PC-9 (cell line): Measurements from ENCODE around the gene CHKA. TPM values are rescaled to one million over a fixed set of nuclear protein-coding genes. Genes with fewer than 3 reads are reported as not detected.

Experiments used
- BruUV-seq: library from RNA; stranded (reverse); fragments of 400-500 nt; replicated peaks from 2 replicates; lab custom pipeline; 2021; lab: Mats Ljungman, UMichigan
- CTCF ChIA-PET: fragments of 300-600 bp; sonication (Branson Sonifier 250); formaldehyde crosslinking; loops from one replicate; lab custom pipeline; 2022; ENCODE audit warnings: antibody characterized with exemption; lab: Charles Lee
- POLR2A ChIA-PET: fragments of 300-600 bp; sonication (Branson Sonifier 250); formaldehyde crosslinking; loops from one replicate; lab custom pipeline; 2022; ENCODE audit warnings: antibody characterized with exemption; ENCODE audit not compliant: unreplicated experiment; lab: Charles Lee
- DNase-seq, 2 experiments: peaks; one replicate each; pipeline versions ENCODE4 v3.0.0 to v3.0.0-alpha.2; 2015 to 2022; ENCODE audit warnings: mixed read lengths in 1 of 2
- H2AFZ ChIP-seq: fragments of 200-600 bp; sonication (generic); 2 replicates; pipeline ENCODE4 v1.8.1; 2017; ENCODE audit warnings: antibody characterized with exemption
- H3F3A ChIP-seq: fragments of 200-600 bp; sonication (generic); 2 replicates; pipeline ENCODE4 v1.8.1; 2017; ENCODE audit warnings: antibody characterized with exemption, mild to moderate bottlenecking, low read depth; ENCODE audit not compliant: insufficient read depth
- H3K27ac ChIP-seq: fragments of 200-600 bp; sonication (generic); 2 replicates; pipeline ENCODE4 v1.6.1; 2016; ENCODE audit warnings: mixed run types
- H3K27me3 ChIP-seq: fragments of 200-600 bp; sonication (generic); 2 replicates; pipeline ENCODE4 v1.6.1; 2016; ENCODE audit warnings: low read depth, mixed run types; ENCODE audit not compliant: insufficient read depth
- H3K36me3 ChIP-seq: fragments of 200-600 bp; sonication (generic); 2 replicates; pipeline ENCODE4 v1.6.1; 2016; ENCODE audit warnings: low read depth, mixed run types
- H3K4me1 ChIP-seq: fragments of 200-600 bp; sonication (generic); replicated peaks from 2 replicates; pipeline ENCODE4 v1.6.1; 2016; ENCODE audit warnings: mixed run types; ENCODE audit not compliant: insufficient read depth
- H3K4me2 ChIP-seq: fragments of 200-600 bp; sonication (generic); 2 replicates; pipeline ENCODE4 v1.6.1; 2017; ENCODE audit warnings: mixed run types
- H3K4me3 ChIP-seq: fragments of 200-600 bp; sonication (generic); 2 replicates; pipeline ENCODE4 v1.6.1; 2016; ENCODE audit warnings: mixed run types
- H3K79me2 ChIP-seq: fragments of 200-600 bp; sonication (generic); 2 replicates; pipeline ENCODE4 v1.6.1; 2017; ENCODE audit warnings: low read depth, mixed run types
- H3K9me2 ChIP-seq: fragments of 200-600 bp; sonication (generic); 2 replicates; pipeline ENCODE4 v1.8.1; 2017; ENCODE audit warnings: mild to moderate bottlenecking; ENCODE audit not compliant: insufficient read depth
- H3K9me3 ChIP-seq: fragments of 200-600 bp; sonication (generic); 2 replicates; pipeline ENCODE4 v1.8.1; 2016; ENCODE audit warnings: low read depth; ENCODE audit not compliant: insufficient read depth
- H4K20me1 ChIP-seq: fragments of 200-600 bp; sonication (generic); 2 replicates; pipeline ENCODE4 v1.8.1; 2017; ENCODE audit not compliant: insufficient read depth
- EZH2 ChIP-seq: fragments of 200-600 bp; sonication (generic); IDR thresholded peaks from 2 replicates; pipeline ENCODE4 v1.8.0; 2017; ENCODE audit warnings: antibody characterized with exemption, low read depth
- intact Hi-C: fragments of 100-400 bp; cut with micrococcal nuclease; formaldehyde crosslinking; loops from one replicate; pipeline ENCODE4 v1.10.0; 2022; ENCODE audit not compliant: unreplicated experiment
- total RNA-seq: library from RNA; stranded (reverse); gene quantifications from 2 replicates; pipeline ENCODE4 v1.2.3, GENCODE V29; 2021
- TF ChIP-seq, protein P1 (sequence below): fragments of 200-600 bp; sonication (generic); conservative IDR thresholded peaks from 2 replicates; pipeline ENCODE4 v1.6.1; 2017; ENCODE audit warnings: mixed run types, antibody characterized with exemption, mild to moderate bottlenecking, moderate library complexity

The CHKA gene
- total RNA-seq, 1 experiment from 2014 or later, result 90.5 TPM

DNA sequence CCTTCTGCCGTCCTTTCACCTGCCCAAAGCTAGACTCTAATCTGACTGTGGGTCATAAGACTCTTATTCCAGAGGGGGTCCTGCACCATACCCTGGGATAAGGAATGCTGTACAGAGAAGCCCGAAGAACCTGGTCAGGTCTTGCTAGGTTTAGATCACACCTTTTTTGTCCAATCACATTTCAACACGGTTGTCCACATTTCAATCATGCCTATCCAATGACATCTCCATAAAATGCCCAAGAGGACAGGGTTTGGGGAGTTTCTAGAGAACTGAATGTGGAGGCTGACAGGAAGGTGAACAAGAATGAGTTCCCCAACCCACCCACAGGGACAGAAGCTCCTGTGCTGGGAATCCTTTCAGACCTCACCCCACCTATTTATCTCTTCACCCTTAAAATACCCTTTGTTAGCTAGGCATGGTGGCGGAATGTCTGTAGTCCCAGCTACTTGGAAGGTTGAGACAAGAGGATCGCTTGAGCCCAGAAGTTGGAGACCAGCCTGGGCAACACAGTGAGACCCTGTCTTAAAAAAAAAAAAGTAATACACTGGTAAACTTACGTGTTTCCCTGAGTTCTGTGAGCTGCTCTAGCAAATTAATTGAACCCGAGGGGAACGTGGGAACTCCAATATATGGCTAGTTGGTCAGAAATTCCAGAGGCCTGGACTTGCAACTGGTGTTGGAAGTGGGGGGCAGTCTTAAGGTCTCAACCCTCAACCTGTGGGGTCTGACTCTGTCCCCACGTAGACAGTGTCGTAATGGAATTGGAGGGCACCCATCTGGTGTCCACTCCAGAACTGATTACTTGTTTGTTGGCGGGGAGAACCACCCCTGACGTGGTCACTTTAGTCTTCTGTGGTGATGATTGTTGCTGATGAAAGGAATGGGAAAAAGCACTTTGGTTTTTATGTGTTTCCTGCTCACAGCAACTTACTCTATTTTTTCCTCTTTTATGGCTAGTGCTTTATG is 64.6 kb downstream of the CHKA start:
- TF ChIP-seq EZH2, result no peak
- TF ChIP-seq, protein P1, sequence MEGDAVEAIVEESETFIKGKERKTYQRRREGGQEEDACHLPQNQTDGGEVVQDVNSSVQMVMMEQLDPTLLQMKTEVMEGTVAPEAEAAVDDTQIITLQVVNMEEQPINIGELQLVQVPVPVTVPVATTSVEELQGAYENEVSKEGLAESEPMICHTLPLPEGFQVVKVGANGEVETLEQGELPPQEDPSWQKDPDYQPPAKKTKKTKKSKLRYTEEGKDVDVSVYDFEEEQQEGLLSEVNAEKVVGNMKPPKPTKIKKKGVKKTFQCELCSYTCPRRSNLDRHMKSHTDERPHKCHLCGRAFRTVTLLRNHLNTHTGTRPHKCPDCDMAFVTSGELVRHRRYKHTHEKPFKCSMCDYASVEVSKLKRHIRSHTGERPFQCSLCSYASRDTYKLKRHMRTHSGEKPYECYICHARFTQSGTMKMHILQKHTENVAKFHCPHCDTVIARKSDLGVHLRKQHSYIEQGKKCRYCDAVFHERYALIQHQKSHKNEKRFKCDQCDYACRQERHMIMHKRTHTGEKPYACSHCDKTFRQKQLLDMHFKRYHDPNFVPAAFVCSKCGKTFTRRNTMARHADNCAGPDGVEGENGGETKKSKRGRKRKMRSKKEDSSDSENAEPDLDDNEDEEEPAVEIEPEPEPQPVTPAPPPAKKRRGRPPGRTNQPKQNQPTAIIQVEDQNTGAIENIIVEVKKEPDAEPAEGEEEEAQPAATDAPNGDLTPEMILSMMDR, result no peak
- H3K27me3 ChIP-seq, result no peaks in the 10 kb centered on the region
- H3K4me2 ChIP-seq, result no peak overlapping the region
- no TSS peak for BruUV-seq
- peaks cover 25% of the 10 kb centered on the region for H3K36me3 ChIP-seq
- H3K4me1 ChIP-seq, result no peaks in the 10 kb centered on the region
- intact Hi-C loops, result no loop called here
- POLR2A ChIA-PET, result no interaction called here
- no peak overlapping the region for H2AFZ ChIP-seq
- H3K27ac ChIP-seq, result no peak overlapping the region
- CTCF ChIA-PET, result no interaction called here
- H3K79me2 ChIP-seq, result no peaks in the 10 kb centered on the region
- H3F3A ChIP-seq, result peaks cover 89% of the 10 kb centered on the region
- H3K4me3 ChIP-seq, result no peak overlapping the region
- DNase-seq, result no peak
- peaks cover 14% of the 10 kb centered on the region for H4K20me1 ChIP-seq
- no peaks in the 10 kb centered on the region for H3K9me2 ChIP-seq
- H3K9me3 ChIP-seq, result no peaks in the 10 kb centered on the region

DNA sequence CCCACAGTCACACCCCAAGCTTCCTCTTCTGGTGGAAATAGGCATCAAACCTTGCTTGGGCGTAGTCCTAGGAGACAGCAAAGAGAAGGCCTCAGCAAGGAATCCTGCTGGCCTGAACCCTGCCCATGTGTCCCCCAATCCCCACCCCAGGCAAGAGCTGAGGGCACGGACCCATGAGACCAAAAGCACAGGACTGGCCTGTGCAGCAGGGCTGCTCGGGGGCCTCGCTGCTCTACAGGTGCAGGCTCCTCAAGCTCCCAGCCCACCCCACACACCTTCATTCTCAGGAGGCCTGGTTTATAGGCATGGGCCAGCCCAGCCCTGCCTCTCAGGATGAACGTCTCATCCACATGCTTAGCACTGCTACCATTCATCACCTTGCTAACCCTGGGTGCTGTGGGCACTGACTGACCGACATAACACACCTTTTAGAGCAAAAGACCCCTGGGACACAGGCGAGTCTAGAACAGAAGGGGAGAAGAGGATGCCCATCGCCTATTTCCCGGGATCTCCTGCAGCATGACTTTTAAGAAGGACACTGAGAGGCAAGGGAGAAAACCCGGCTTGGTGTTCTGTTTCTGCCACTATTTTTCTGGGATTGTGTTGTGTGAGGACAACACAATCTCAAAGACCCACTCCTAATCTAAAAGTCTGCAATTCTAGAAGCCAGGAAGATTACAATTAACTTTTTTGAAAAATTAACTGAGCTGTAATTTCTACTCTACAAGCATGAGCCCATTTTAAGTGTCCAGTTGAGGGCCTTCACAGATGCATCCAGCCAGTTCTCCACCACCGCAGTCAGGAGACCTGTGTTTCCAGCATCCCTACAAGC is 67.0 kb downstream of the CHKA start:
- Histone ChIP-seq H3K4me3 (no peak overlapping the region), H3K27me3 (no peaks in the 10 kb centered on the region), H3K27ac (no peak overlapping the region), H3F3A (peaks cover 79% of the 10 kb centered on the region), H3K9me2 (no peaks in the 10 kb centered on the region), H2AFZ (no peak overlapping the region), H3K79me2 (no peaks in the 10 kb centered on the region), H3K4me2 (no peak overlapping the region), H3K9me3 (no peaks in the 10 kb centered on the region), H3K36me3 (peaks cover 17% of the 10 kb centered on the region; the same call in 1 of the 2 replicates), H3K4me1 (no peaks in the 10 kb centered on the region), H4K20me1 (peaks cover 19% of the 10 kb centered on the region)
- CTCF ChIA-PET, result no interaction called here
- TF ChIP-seq EZH2, result no peak
- TF ChIP-seq, protein P1, result no peak
- no TSS peak for BruUV-seq
- intact Hi-C loops, result no loop called here
- DNase-seq, result no peak
- POLR2A ChIA-PET, result interaction anchor here (0.6 to 0.7 kb wide), 2 partner anchors 11 to 39 kb away, joined by 3 read pairs; no protein-coding TSS in a partner anchor

DNA sequence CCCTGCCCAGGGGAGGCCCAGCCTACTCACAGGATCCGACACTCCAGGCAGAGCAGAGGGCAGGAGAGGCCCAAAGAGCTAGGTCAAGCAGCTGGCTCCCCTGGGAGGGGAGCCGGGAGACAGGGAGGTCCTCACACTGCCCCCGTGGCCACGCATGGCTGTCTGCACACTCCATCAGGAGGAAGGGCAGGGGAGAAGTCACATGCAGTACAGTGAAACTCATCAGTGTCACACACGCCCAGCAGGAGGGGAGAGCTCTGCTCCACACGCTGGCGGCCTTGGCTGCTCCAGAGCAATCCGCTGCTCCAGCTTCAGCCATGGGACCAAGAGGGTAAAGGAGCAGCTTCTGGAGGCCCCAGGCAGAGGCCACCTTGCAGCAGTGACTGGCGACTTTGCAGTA is 68.1 kb downstream of the CHKA start:
- H3K4me3 ChIP-seq, result no peak overlapping the region
- POLR2A ChIA-PET, result no interaction called here
- no peaks in the 10 kb centered on the region for H3K4me1 ChIP-seq
- intact Hi-C loops, result no loop called here
- no peaks in the 10 kb centered on the region for H3K27me3 ChIP-seq
- peaks cover 72% of the 10 kb centered on the region for H3F3A ChIP-seq
- no peaks in the 10 kb centered on the region for H3K79me2 ChIP-seq
- H3K4me2 ChIP-seq, result no peak overlapping the region
- H2AFZ ChIP-seq, result no peak overlapping the region
- H3K9me2 ChIP-seq, result no peaks in the 10 kb centered on the region
- no peaks in the 10 kb centered on the region for H3K9me3 ChIP-seq
- BruUV-seq, result no TSS peak
- TF ChIP-seq, protein P1, result no peak
- TF ChIP-seq EZH2, result no peak
- DNase-seq, result no peak
- peaks cover 19% of the 10 kb centered on the region for H4K20me1 ChIP-seq
- H3K27ac ChIP-seq, result no peak overlapping the region
- peaks cover 6% of the 10 kb centered on the region; the same call in 1 of the 2 replicates for H3K36me3 ChIP-seq
- CTCF ChIA-PET, result no interaction called here
